ENCODE results near the gene DR1.

DNA sequence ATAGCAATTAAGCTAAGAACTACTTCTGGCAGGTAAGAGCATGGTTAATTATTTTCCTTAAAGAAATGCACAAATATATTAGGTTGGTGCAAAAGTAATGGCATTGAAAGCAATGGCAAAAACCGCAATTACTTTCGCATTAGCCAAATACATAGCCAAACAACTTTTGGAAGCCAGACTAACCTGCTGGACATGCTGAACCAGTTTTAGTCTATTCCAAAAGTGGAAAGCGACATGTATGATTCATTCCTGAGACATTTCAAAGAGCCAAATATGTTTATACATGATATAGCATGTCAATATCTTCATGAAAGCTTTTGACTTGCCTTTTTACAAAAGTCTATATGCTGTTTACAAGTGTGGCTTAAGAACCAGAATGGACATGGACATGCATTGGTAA lies 23.4 kb upstream of the DR1 start:
- TF ChIP-seq CBX2 (IDR thresholded peaks at IDR 0.05; ENCODE audit: low read depth, low read length), result no peak
- TF ChIP-seq CBX2 (CRISPR knock-in tag; IDR thresholded peaks at IDR 0.05; ENCODE audit: low read depth), result no peak
- TF ChIP-seq IRF2 (CRISPR knock-in tag; IDR thresholded peaks at IDR 0.05), result no peak
- no peak for TF ChIP-seq CTCF (CRISPR knock-in tag; IDR thresholded peaks at IDR 0.05)
- TF ChIP-seq RNF2 (conservative IDR thresholded peaks at IDR 0.05; ENCODE audit: low read depth), result no peak
- TF ChIP-seq ELF3 (CRISPR knock-in tag; IDR thresholded peaks at IDR 0.05), result no peak
- TF ChIP-seq UBTF (CRISPR knock-in tag; IDR thresholded peaks at IDR 0.05), result no peak
- no peak for TF ChIP-seq ZNF431 (CRISPR knock-in tag; IDR thresholded peaks at IDR 0.05; ENCODE audit: borderline replicate concordance, low read depth)
- no peak for TF ChIP-seq ZNF768 (CRISPR knock-in tag; IDR thresholded peaks at IDR 0.05)
- no peak for TF ChIP-seq NONO (IDR thresholded peaks at IDR 0.05)
- TF ChIP-seq NONO (CRISPR knock-in tag; conservative IDR thresholded peaks at IDR 0.05), result no peak
- no peak for TF ChIP-seq ZNF549 (CRISPR knock-in tag; IDR thresholded peaks at IDR 0.05)
- TF ChIP-seq, protein P1, sequence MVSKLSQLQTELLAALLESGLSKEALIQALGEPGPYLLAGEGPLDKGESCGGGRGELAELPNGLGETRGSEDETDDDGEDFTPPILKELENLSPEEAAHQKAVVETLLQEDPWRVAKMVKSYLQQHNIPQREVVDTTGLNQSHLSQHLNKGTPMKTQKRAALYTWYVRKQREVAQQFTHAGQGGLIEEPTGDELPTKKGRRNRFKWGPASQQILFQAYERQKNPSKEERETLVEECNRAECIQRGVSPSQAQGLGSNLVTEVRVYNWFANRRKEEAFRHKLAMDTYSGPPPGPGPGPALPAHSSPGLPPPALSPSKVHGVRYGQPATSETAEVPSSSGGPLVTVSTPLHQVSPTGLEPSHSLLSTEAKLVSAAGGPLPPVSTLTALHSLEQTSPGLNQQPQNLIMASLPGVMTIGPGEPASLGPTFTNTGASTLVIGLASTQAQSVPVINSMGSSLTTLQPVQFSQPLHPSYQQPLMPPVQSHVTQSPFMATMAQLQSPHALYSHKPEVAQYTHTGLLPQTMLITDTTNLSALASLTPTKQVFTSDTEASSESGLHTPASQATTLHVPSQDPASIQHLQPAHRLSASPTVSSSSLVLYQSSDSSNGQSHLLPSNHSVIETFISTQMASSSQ (IDR thresholded peaks at IDR 0.05; ENCODE audit: low read depth), result no peak
- TF ChIP-seq, protein P1 (CRISPR knock-in tag; IDR thresholded peaks at IDR 0.05; ENCODE audit: borderline replicate concordance), result no peak

Data from HepG2 (cell line).